ENCODE data around the gene CRIP2. TPM values are rescaled to one million over a fixed set of nuclear protein-coding genes. Genes with fewer than 3 reads are reported as not detected.
A peak's percentile ranks its signal among the peaks of the same experiment; 100 is the strongest.

The CRIP2 gene
- total and polyA plus RNA-seq, 9 of the 15 experiments (the other 6 are each of a cell fraction or from before 2014, with no cell fraction given), result 0.18 to 2.0 (median 0.69) TPM; not detected in 1

- in situ Hi-C loops (cut with MboI) (no loop called here), intact Hi-C loops (cut with micrococcal nuclease) (loop anchor here (10.0 kb wide), 1 partner anchor 45 kb away; the partner anchor contains the start of gene TMEM121)
- Histone ChIP-seq H3K36me3 (ENCODE audit: control insufficient read depth, insufficient read depth, low read length) (no peaks in the 10 kb centered on the region), H3K27ac (ENCODE audit: extremely low read depth, low read depth, low read length) (no peak overlapping the region), H2AFZ (ENCODE audit: low read depth, low read length) (no peak overlapping the region), H3K4me1 (replicated peaks in 1 of 2; ENCODE audit: control insufficient read depth in 2 of 2, insufficient read depth in 2 of 2, low read length in 2 of 2) (peaks cover 5 to 93% of the 10 kb centered on the region in 2 experiments), H3K9ac (ENCODE audit: insufficient read depth in 1 of 2, low read depth in 2 of 2, low read length in 2 of 2) (0 out of 4 replicates have a peak overlapping the region, but pooled peaks of 1 of the 2 experiments have one; percentile 1), H3K9me1 (ENCODE audit: control insufficient read depth, insufficient read depth, low read length) (no peaks in the 10 kb centered on the region), H3K27me3 (ENCODE audit: control insufficient read depth in 2 of 2, insufficient read depth in 2 of 2, low read length in 2 of 2) (peaks cover 0 to 7% of the 10 kb centered on the region in 2 experiments; a peak in 1 of 5 replicates), H3K4me3 (no peak overlapping the region), H3K4me2 (ENCODE audit: insufficient read depth, low read length) (no peak overlapping the region), H3K9me3 (replicated peaks; ENCODE audit: control insufficient read depth, insufficient read depth, low read depth, low read length) (no peaks in the 10 kb centered on the region), H4K20me1 (replicated peaks; ENCODE audit: control insufficient read depth, insufficient read depth, low read length) (no peaks in the 10 kb centered on the region; the same call in 1 of the 2 replicates), H3K79me2 (ENCODE audit: control insufficient read depth, insufficient read depth, low read length) (no peaks in the 10 kb centered on the region)
- FAIRE-seq (no peak), DNase-seq (ENCODE audit: extremely low read depth in 1 of 4, low spot score in 3 of 4) (no peak), ATAC-seq (no peak)
- no TSS peak for BruUV-seq (replicated peaks)
- POLR2A ChIA-PET, result interaction anchor here (1.4 kb wide), 1 partner anchor 7 kb away, joined by 8 read pairs; no protein-coding TSS in a partner anchor
- CTCF ChIA-PET (ENCODE audit: low intra/inter-chr PET ratio), result interaction anchor here (1.5 kb wide), 1 partner anchor 48 kb away, joined by 4 read pairs; no protein-coding TSS in a partner anchor
- 13% methylated on average over 20 of the region's 34 CpGs for WGBS (ENCODE audit: insufficient coverage, low coverage, missing lambda C conversion rate)
- TF ChIP-seq NCOR1 (IDR thresholded peaks at IDR 0.05) (no peak), ZNF76 (CRISPR knock-in tag; IDR thresholded peaks at IDR 0.05; ENCODE audit: borderline replicate concordance) (no peak), ZBED1 (IDR thresholded peaks at IDR 0.05) (no peak), OTX1 (CRISPR knock-in tag; IDR thresholded peaks at IDR 0.05) (no peak), ZNF23 (CRISPR knock-in tag; IDR thresholded peaks at IDR 0.05) (no peak), MYC (IDR thresholded peaks at IDR 0.05; ENCODE audit: low read depth, low read length) (no peak), MYC (CRISPR knock-in tag; IDR thresholded peaks at IDR 0.05; ENCODE audit: borderline replicate concordance, low read depth) (no peak), POLR2AphosphoS5 (IDR thresholded peaks at IDR 0.05; ENCODE audit: control insufficient read depth, insufficient read depth, low read depth, low read length) (no peak), ZBTB33 (CRISPR knock-in tag; IDR thresholded peaks at IDR 0.05) (no peak)
Observed at GRCh38 chr14:105479431-105480158, 5.0 kb downstream of the CRIP2 start.
